Lower leg skin (tissue), 3 donors: ENCODE data around the gene LDLRAD3.

Source experiments
- CTCF ChIP-seq, 3 donors: fragments of 450-650 bp; IDR thresholded peaks; one replicate each; pipeline ENCODE4 v1.5.1; 2016; ENCODE audit warnings: antibody characterized with exemption in 3 of 3, mild to moderate bottlenecking in 3 of 3, moderate library complexity in 2 of 3
- POLR2A ChIP-seq, 2 donors: fragments of 450-650 bp; IDR thresholded peaks; one replicate each; pipeline ENCODE4 v1.6.1; 2016 to 2017; ENCODE audit warnings: antibody characterized with exemption in 2 of 2, mild to moderate bottlenecking in 1 of 2, moderate library complexity in 1 of 2

DNA sequence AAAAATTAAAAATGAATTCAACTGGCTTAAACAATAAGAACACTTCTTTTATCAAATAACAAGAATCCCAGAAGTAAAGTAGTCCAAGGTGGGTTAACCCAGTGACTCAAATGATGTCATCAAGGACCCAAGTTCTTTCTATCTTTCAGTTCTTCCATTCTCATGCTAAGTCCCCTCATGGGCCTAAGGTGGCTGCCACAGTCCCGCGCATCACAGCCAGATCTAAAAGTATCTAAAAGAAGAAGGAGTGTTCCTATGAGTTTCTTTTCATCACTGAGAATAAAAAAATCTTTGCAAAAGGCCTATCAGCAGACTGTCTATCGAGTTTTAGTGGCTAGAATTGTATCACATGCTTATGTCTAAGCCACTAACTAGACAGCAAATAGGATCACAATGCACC lies 37.2 kb upstream of the LDLRAD3 start:
- TF ChIP-seq CTCF (IDR thresholded peaks at IDR 0.05) (no peak), POLR2A (IDR thresholded peaks at IDR 0.05) (no peak)
